H1 (cell line): ENCODE results near the gene ZNF613. TPM values are rescaled to one million over a fixed set of nuclear protein-coding genes. Genes with fewer than 3 reads are reported as not detected.
A peak's percentile ranks its signal among the peaks of the same experiment; 100 is the strongest.

Experiments
- CTCF ChIA-PET: fragments of 300-600 bp; sonication (Branson Sonifier 250); formaldehyde crosslinking; loops from one replicate; lab custom pipeline; 2021; ENCODE audit not compliant: partially characterized antibody; lab: Charles Lee
- POLR2A ChIA-PET: fragments of 300-600 bp; sonication (Branson Sonifier 250); formaldehyde crosslinking; loops from one replicate; lab custom pipeline; 2021; ENCODE audit warnings: inconsistent platforms; ENCODE audit not compliant: partially characterized antibody; lab: Charles Lee
- DNase-seq, 2 experiments: peaks; one replicate each; pipeline versions ENCODE4 v3.0.0 to v3.0.0-alpha.2; 2010 to 2022; ENCODE audit warnings: low spot score in 2 of 2, low read depth in 1 of 2, mixed read lengths in 1 of 2
- FAIRE-seq: peaks from 2 replicates; lab custom pipeline; 2011; peaks lifted over from hg19 to GRCh38; lab: Jason Lieb, UNC
- H2AFZ ChIP-seq: 2 replicates; pipeline ENCODE4 v1.8.1; 2012; ENCODE audit warnings: low read length, inconsistent platforms
- H2AK5ac ChIP-seq: 2 replicates; pipeline ENCODE4 v1.6.1; 2013; ENCODE audit warnings: low read depth, low read length
- H2BK120ac ChIP-seq: replicated peaks from 2 replicates; pipeline ENCODE3; 2013; ENCODE audit warnings: low read depth, low read length, inconsistent platforms
- H2BK12ac ChIP-seq: 2 replicates; pipeline ENCODE4 v1.6.1; 2013; ENCODE audit warnings: low read depth, low read length
- H2BK15ac ChIP-seq: 2 replicates; pipeline ENCODE4 v1.6.1; 2013; ENCODE audit warnings: low read length
- H2BK20ac ChIP-seq: 2 replicates; pipeline ENCODE4 v1.6.1; 2013; ENCODE audit warnings: low read length
- H2BK5ac ChIP-seq: 2 replicates; pipeline ENCODE4 v1.6.1; 2013; ENCODE audit warnings: low read depth, low read length
- H3K14ac ChIP-seq: 2 replicates; pipeline ENCODE4 v1.6.1; 2013; ENCODE audit warnings: inconsistent platforms; ENCODE audit not compliant: insufficient read length
- H3K18ac ChIP-seq: 2 replicates; pipeline ENCODE4 v1.6.1; 2013; ENCODE audit warnings: low read length; ENCODE audit errors: extremely low read depth
- H3K23ac ChIP-seq: 2 replicates; pipeline ENCODE4 v1.6.1; 2013; ENCODE audit warnings: inconsistent platforms; ENCODE audit not compliant: insufficient read length
- H3K23me2 ChIP-seq: 2 replicates; pipeline ENCODE4 v1.6.1; 2013; ENCODE audit warnings: low read depth, low read length
- H3K27ac ChIP-seq: 2 replicates; pipeline ENCODE4 v1.6.1; 2011; ENCODE audit warnings: low read depth, low read length, inconsistent platforms
- H3K27me3 ChIP-seq, 4 experiments: replicated peaks in 1 of 4; 1 replicate in 1 of 4; 2 replicates in 3 of 4; pipeline versions ENCODE4 v1.6.1 to v1.8.1; 2011 to 2013; ENCODE audit warnings: low read length in 3 of 4, mild to moderate bottlenecking in 3 of 4, inconsistent platforms in 2 of 4, mixed read lengths in 2 of 4, moderate library complexity in 1 of 4; ENCODE audit not compliant: control insufficient read depth in 3 of 4, insufficient read depth in 3 of 4; ENCODE audit errors: extremely low read depth in 1 of 4
- H3K36me3 ChIP-seq, 4 experiments: 2 replicates each; pipeline versions ENCODE4 v1.6.1 to v1.8.1; 2011 to 2013; ENCODE audit warnings: mild to moderate bottlenecking in 4 of 4, low read length in 3 of 4, moderate library complexity in 2 of 4, control low read depth in 1 of 4, inconsistent platforms in 1 of 4; ENCODE audit not compliant: insufficient read depth in 4 of 4, control insufficient read depth in 2 of 4
- H3K4ac ChIP-seq: replicated peaks from 2 replicates; pipeline ENCODE3; 2013; ENCODE audit warnings: low read length, low read depth, mixed read lengths, inconsistent platforms; ENCODE audit not compliant: insufficient read length
- H3K4me1 ChIP-seq, 4 experiments: replicated peaks in 1 of 4; 1 replicate in 1 of 4; 2 replicates in 3 of 4; pipeline versions ENCODE4 v1.6.1 to v1.8.1; 2011 to 2013; ENCODE audit warnings: low read length in 3 of 4, inconsistent platforms in 2 of 4, mixed read lengths in 1 of 4; ENCODE audit not compliant: insufficient read depth in 4 of 4, control insufficient read depth in 3 of 4
- H3K4me2 ChIP-seq, 2 experiments: 2 replicates each; pipeline versions ENCODE4 v1.6.1 to v1.8.1; 2011 to 2013; ENCODE audit warnings: low read depth in 2 of 2, low read length in 2 of 2, control low read depth in 1 of 2, inconsistent platforms in 1 of 2, mild to moderate bottlenecking in 1 of 2; ENCODE audit not compliant: insufficient read depth in 1 of 2
- H3K4me3 ChIP-seq, 4 experiments: fragments of 200-600, 300-600 bp in 1 of 4; sonication (generic), shearing (Covaris generic), sonication (Bioruptor Twin) in 1 of 4; 2 replicates each; pipeline versions ENCODE4 v1.5.1 to v1.8.1; 2011 to 2016; ENCODE audit warnings: low read length in 4 of 4, low read depth in 3 of 4, control low read depth in 2 of 4, inconsistent platforms in 2 of 4, mild to moderate bottlenecking in 2 of 4, mixed read lengths in 1 of 4, moderate library complexity in 1 of 4; ENCODE audit not compliant: insufficient read depth in 2 of 4; ENCODE audit errors: extremely low read depth in 1 of 4
- H3K56ac ChIP-seq: replicated peaks from 2 replicates; pipeline ENCODE3; 2013; ENCODE audit warnings: low read depth, mild to moderate bottlenecking, mixed read lengths, low read length, inconsistent platforms; ENCODE audit not compliant: insufficient read length
- H3K79me1 ChIP-seq: 2 replicates; pipeline ENCODE4 v1.6.1; 2013; ENCODE audit warnings: low read depth, low read length, control low read depth
- H3K79me2 ChIP-seq, 2 experiments: 2 replicates each; pipeline versions ENCODE4 v1.6.1 to v1.8.1; 2012 to 2013; ENCODE audit warnings: low read length in 2 of 2, mild to moderate bottlenecking in 2 of 2, inconsistent platforms in 1 of 2; ENCODE audit not compliant: insufficient read depth in 2 of 2, control insufficient read depth in 1 of 2
- H3K9ac ChIP-seq, 4 experiments: replicated peaks in 1 of 4; 1 replicate in 1 of 4; 2 replicates in 3 of 4; pipeline versions ENCODE4 v1.6.1 to v1.8.1; 2011 to 2013; ENCODE audit warnings: low read depth in 3 of 4, low read length in 3 of 4, control low read depth in 2 of 4, mild to moderate bottlenecking in 2 of 4, moderate library complexity in 2 of 4, inconsistent platforms in 1 of 4; ENCODE audit errors: extremely low read depth in 1 of 4
- H3K9me3 ChIP-seq, 2 experiments: 2 replicates each; pipeline versions ENCODE4 v1.6.1 to v1.8.1; 2012 to 2013; ENCODE audit warnings: mild to moderate bottlenecking in 2 of 2, moderate library complexity in 2 of 2, control low read depth in 1 of 2, inconsistent platforms in 1 of 2, low read depth in 1 of 2, low read length in 1 of 2, mixed read lengths in 1 of 2; ENCODE audit not compliant: insufficient read depth in 2 of 2
- H4K20me1 ChIP-seq, 2 experiments: replicated peaks in 1 of 2; 2 replicates each; pipeline versions ENCODE3 to v1.8.1; 2011 to 2013; ENCODE audit warnings: inconsistent platforms in 2 of 2, low read length in 2 of 2, mild to moderate bottlenecking in 1 of 2; ENCODE audit not compliant: insufficient read depth in 2 of 2, control insufficient read depth in 1 of 2
- H4K5ac ChIP-seq: 2 replicates; pipeline ENCODE4 v1.6.1; 2013; ENCODE audit warnings: low read length, low read depth, mixed read lengths, inconsistent platforms; ENCODE audit not compliant: insufficient read length
- H4K8ac ChIP-seq: 2 replicates; pipeline ENCODE4 v1.8.0; 2013; ENCODE audit warnings: mild to moderate bottlenecking, moderate library complexity, low read length, inconsistent platforms; ENCODE audit not compliant: insufficient read depth; ENCODE audit errors: extremely low read depth
- H4K91ac ChIP-seq: replicated peaks from 2 replicates; pipeline ENCODE3; 2013; ENCODE audit warnings: low read length, mixed read lengths, inconsistent platforms; ENCODE audit not compliant: insufficient read length
- BRCA1 ChIP-seq: IDR thresholded peaks from 2 replicates; pipeline ENCODE4 v1.6.1; 2012; ENCODE audit warnings: low read depth, low read length, improper control_type of control experiment
- CEBPB ChIP-seq: IDR thresholded peaks from 2 replicates; pipeline ENCODE4 v1.6.1; 2012; ENCODE audit warnings: low read depth, low read length
- HDAC6 ChIP-seq: IDR thresholded peaks from one replicate; pipeline ENCODE4 v1.7.1; 2012; ENCODE audit warnings: low read depth, mild to moderate bottlenecking, inconsistent platforms, low read length, moderate library complexity
- RBBP5 ChIP-seq: IDR thresholded peaks from 2 replicates; pipeline ENCODE4 v1.7.1; 2012; ENCODE audit warnings: low read depth, mild to moderate bottlenecking, inconsistent platforms, low read length, moderate library complexity, borderline replicate concordance
- RXRA ChIP-seq: IDR thresholded peaks from 2 replicates; pipeline ENCODE4 v1.6.1; 2011; ENCODE audit warnings: low read depth, mild to moderate bottlenecking, low read length, moderate library complexity; ENCODE audit not compliant: insufficient read depth
- SAP30 ChIP-seq: fragments of 300-600 bp; sonication (generic); IDR thresholded peaks from 2 replicates; pipeline ENCODE4 v1.7.1; 2012; ENCODE audit warnings: low read length, moderate library complexity, mild to moderate bottlenecking, inconsistent platforms; ENCODE audit not compliant: insufficient read depth, insufficient replicate concordance
- TAF1 ChIP-seq: IDR thresholded peaks from 2 replicates; pipeline ENCODE4 v1.6.1; 2011; ENCODE audit warnings: mild to moderate bottlenecking, low read depth, low read length
- TCF12 ChIP-seq: IDR thresholded peaks from 2 replicates; pipeline ENCODE4 v1.6.1; 2011; ENCODE audit warnings: low read depth, mild to moderate bottlenecking, low read length
- TEAD4 ChIP-seq: IDR thresholded peaks from 2 replicates; pipeline ENCODE4 v1.6.1; 2012; ENCODE audit warnings: low read depth, low read length, inconsistent platforms, mixed read lengths
- WGBS, 2 experiments: shearing (Covaris generic) in 1 of 2; methylation state at CpG; one replicate each; pipeline versions ENCODE4 v1.1.6 to v1.1.7; 2013 to 2015; ENCODE audit warnings: low lambda C conversion rate in 2 of 2, mixed read lengths in 2 of 2, inconsistent platforms in 1 of 2, low coverage in 1 of 2, missing lambda C conversion rate in 1 of 2; ENCODE audit not compliant: insufficient replicate concordance in 2 of 2, insufficient coverage in 1 of 2, insufficient read length in 1 of 2; ENCODE audit errors: extremely low coverage in 1 of 2, missing lambda C conversion rate in 1 of 2; 5-methylcytosine and 5-hydroxymethylcytosine counted together
- polyA plus RNA-seq, 7 experiments: library from polyadenylated mRNA; depleted of rRNA in 3 of 7; stranded (reverse) in 5 of 7; unstranded in 2 of 7; fragments of >200 nt in 5 of 7; fragments of 200-250 nt in 2 of 7; gene quantifications; 1 replicate in 5 of 7; 2 replicates in 1 of 7; 4 replicates in 1 of 7; pipeline versions ENCODE4 v1.2.1 to v1.2.3, GENCODE V29; 2011 to 2013; ENCODE audit warnings: missing spikeins in 2 of 7, mixed read lengths in 2 of 7
- total RNA-seq: library from RNA; stranded (reverse); fragmentation: NEBNext Ultra II Directional; extraction: Animal tissue kit (Norgen Biotek cat#: 25700); gene quantifications from 2 replicates; pipeline ENCODE4 v1.2.1, GENCODE V29; 2021
- TF ChIP-seq, protein P1 (sequence below): IDR thresholded peaks from 2 replicates; pipeline ENCODE4 v1.6.1; 2012; ENCODE audit warnings: low read length, inconsistent platforms
- TF ChIP-seq, protein P2 (sequence below): IDR thresholded peaks from 2 replicates; pipeline ENCODE4 v1.6.1; 2012; ENCODE audit warnings: inconsistent platforms

The ZNF613 gene
- total and polyA plus RNA-seq, 2 of the 8 experiments (the other 6 are each of a cell fraction or from before 2014, with no cell fraction given), result 4.7 to 14.2 TPM

DNA sequence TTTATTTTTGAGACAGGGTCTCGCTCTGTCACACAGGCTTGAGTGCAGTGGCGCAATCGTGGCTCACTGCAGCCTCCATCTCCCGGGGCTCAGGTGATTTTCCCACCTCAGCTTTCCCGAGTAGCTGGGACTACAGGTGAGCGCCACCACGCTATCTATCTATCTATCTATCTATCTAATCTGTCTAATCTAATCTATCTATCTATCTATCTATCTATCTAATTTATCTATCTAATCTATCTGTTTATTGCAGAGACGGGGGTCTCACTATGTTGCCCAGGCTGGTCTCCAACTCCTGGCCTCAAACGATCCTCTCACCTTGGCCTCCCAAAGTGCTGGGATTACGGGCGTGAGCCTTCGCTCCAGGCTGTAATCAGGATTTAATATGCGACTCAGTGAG, 587 bp downstream of the ZNF613 start:
- H4K20me1 ChIP-seq, result peaks cover 0 to 2% of the 10 kb centered on the region in 2 experiments
- FAIRE-seq (no peak), DNase-seq (no peak)
- ChIA-PET POLR2A (interaction anchor here (1.0 to 2.1 kb wide), 3 partner anchors 18 to 25 kb away, joined by 3 to 7 read pairs (median 3); partner anchors contain the start of gene ZNF649), CTCF (interaction anchor here (1.2 kb wide), 1 partner anchor 28 kb away, joined by 3 read pairs; no protein-coding TSS in a partner anchor)
- H3K56ac ChIP-seq, result no peak overlapping the region
- H2BK15ac ChIP-seq, result no peak overlapping the region
- peak overlapping the region; percentile 98; the same call in 1 of the 2 replicates for H2BK5ac ChIP-seq
- peak overlapping the region; percentile 99 for H3K27ac ChIP-seq
- H3K23ac ChIP-seq, result no peak overlapping the region
- peak overlapping the region; percentile 82 for H2AFZ ChIP-seq
- H3K79me2 ChIP-seq, result peaks cover 0 to 49% of the 10 kb centered on the region in 2 experiments; a peak in 3 of 4 replicates
- peak overlapping the region; percentile 28 for H2BK120ac ChIP-seq
- no peaks in the 10 kb centered on the region for H3K27me3 ChIP-seq
- H3K36me3 ChIP-seq, result peaks cover 2 to 26% (median 11%) of the 10 kb centered on the region in 4 experiments; a peak in 6 of 8 replicates
- H3K14ac ChIP-seq, result no peak overlapping the region
- peak overlapping the region; percentile 25; the same call in 1 of the 2 replicates for H3K18ac ChIP-seq
- 43% methylated on average over 13 of the region's 13 CpGs; no CpG with 5 or more reads in 1 of the 2 experiments for WGBS, 2 experiments
- H3K79me1 ChIP-seq, result 0 out of 2 replicates have a peak, but pooled peaks cover 3% of the 10 kb centered on the region
- peaks cover 22 to 26% of the 10 kb centered on the region in 2 experiments for H3K9me3 ChIP-seq
- no peak overlapping the region for H2BK20ac ChIP-seq
- H3K23me2 ChIP-seq, result peaks cover 5% of the 10 kb centered on the region; the same call in 1 of the 2 replicates
- H4K91ac ChIP-seq, result no peak overlapping the region
- H4K8ac ChIP-seq, result no peak overlapping the region
- H3K9ac ChIP-seq, result peak overlapping the region in 3 of 4 experiments; percentile 90 to 97 (median 93); a peak in 6 of 7 replicates
- H4K5ac ChIP-seq, result no peak overlapping the region
- no peak overlapping the region for H2AK5ac ChIP-seq
- H3K4me1 ChIP-seq, result no peaks in the 10 kb centered on the region; a peak in 1 of 7 replicates
- peak overlapping the region; percentile 65 to 98 (median 93) for H3K4me3 ChIP-seq
- H3K4ac ChIP-seq, result no peak overlapping the region
- peak overlapping the region; percentile 57 to 83 for H3K4me2 ChIP-seq
- H2BK12ac ChIP-seq, result no peak overlapping the region; the same call in 1 of the 2 replicates
- TF ChIP-seq, protein P1, sequence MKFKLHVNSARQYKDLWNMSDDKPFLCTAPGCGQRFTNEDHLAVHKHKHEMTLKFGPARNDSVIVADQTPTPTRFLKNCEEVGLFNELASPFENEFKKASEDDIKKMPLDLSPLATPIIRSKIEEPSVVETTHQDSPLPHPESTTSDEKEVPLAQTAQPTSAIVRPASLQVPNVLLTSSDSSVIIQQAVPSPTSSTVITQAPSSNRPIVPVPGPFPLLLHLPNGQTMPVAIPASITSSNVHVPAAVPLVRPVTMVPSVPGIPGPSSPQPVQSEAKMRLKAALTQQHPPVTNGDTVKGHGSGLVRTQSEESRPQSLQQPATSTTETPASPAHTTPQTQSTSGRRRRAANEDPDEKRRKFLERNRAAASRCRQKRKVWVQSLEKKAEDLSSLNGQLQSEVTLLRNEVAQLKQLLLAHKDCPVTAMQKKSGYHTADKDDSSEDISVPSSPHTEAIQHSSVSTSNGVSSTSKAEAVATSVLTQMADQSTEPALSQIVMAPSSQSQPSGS, result no peak
- TF ChIP-seq, protein P2, sequence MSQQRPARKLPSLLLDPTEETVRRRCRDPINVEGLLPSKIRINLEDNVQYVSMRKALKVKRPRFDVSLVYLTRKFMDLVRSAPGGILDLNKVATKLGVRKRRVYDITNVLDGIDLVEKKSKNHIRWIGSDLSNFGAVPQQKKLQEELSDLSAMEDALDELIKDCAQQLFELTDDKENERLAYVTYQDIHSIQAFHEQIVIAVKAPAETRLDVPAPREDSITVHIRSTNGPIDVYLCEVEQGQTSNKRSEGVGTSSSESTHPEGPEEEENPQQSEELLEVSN, result no peak
- TF ChIP-seq RBBP5 (no peak), HDAC6 (no peak), TEAD4 (no peak), CEBPB (no peak), RXRA (no peak), TAF1 (no peak), BRCA1 (no peak), TCF12 (no peak), SAP30 (no peak)
